H1 (cell line): ENCODE data around the gene PPIF. TPM values are rescaled to one million over a fixed set of nuclear protein-coding genes. Genes with fewer than 3 reads are reported as not detected.

Source experiments
- CTCF ChIA-PET: fragments of 300-600 bp; sonication (Branson Sonifier 250); formaldehyde crosslinking; loops from one replicate; lab custom pipeline; 2021; ENCODE audit not compliant: partially characterized antibody; lab: Charles Lee
- POLR2A ChIA-PET: fragments of 300-600 bp; sonication (Branson Sonifier 250); formaldehyde crosslinking; loops from one replicate; lab custom pipeline; 2021; ENCODE audit warnings: inconsistent platforms; ENCODE audit not compliant: partially characterized antibody; lab: Charles Lee
- DNase-seq, 2 experiments: peaks; one replicate each; pipeline versions ENCODE4 v3.0.0 to v3.0.0-alpha.2; 2010 to 2022; ENCODE audit warnings: low spot score in 2 of 2, low read depth in 1 of 2, mixed read lengths in 1 of 2
- FAIRE-seq: peaks from 2 replicates; lab custom pipeline; 2011; peaks lifted over from hg19 to GRCh38; lab: Jason Lieb, UNC
- H2AFZ ChIP-seq: 2 replicates; pipeline ENCODE4 v1.8.1; 2012; ENCODE audit warnings: low read length, inconsistent platforms
- H2AK5ac ChIP-seq: 2 replicates; pipeline ENCODE4 v1.6.1; 2013; ENCODE audit warnings: low read depth, low read length
- H2BK120ac ChIP-seq: replicated peaks from 2 replicates; pipeline ENCODE3; 2013; ENCODE audit warnings: low read depth, low read length, inconsistent platforms
- H2BK12ac ChIP-seq: 2 replicates; pipeline ENCODE4 v1.6.1; 2013; ENCODE audit warnings: low read depth, low read length
- H2BK15ac ChIP-seq: 2 replicates; pipeline ENCODE4 v1.6.1; 2013; ENCODE audit warnings: low read length
- H2BK20ac ChIP-seq: 2 replicates; pipeline ENCODE4 v1.6.1; 2013; ENCODE audit warnings: low read length
- H2BK5ac ChIP-seq: 2 replicates; pipeline ENCODE4 v1.6.1; 2013; ENCODE audit warnings: low read depth, low read length
- H3K14ac ChIP-seq: 2 replicates; pipeline ENCODE4 v1.6.1; 2013; ENCODE audit warnings: inconsistent platforms; ENCODE audit not compliant: insufficient read length
- H3K18ac ChIP-seq: 2 replicates; pipeline ENCODE4 v1.6.1; 2013; ENCODE audit warnings: low read length; ENCODE audit errors: extremely low read depth
- H3K23ac ChIP-seq: 2 replicates; pipeline ENCODE4 v1.6.1; 2013; ENCODE audit warnings: inconsistent platforms; ENCODE audit not compliant: insufficient read length
- H3K23me2 ChIP-seq: 2 replicates; pipeline ENCODE4 v1.6.1; 2013; ENCODE audit warnings: low read depth, low read length
- H3K27ac ChIP-seq: 2 replicates; pipeline ENCODE4 v1.6.1; 2011; ENCODE audit warnings: low read depth, low read length, inconsistent platforms
- H3K27me3 ChIP-seq, 4 experiments: replicated peaks in 1 of 4; 1 replicate in 1 of 4; 2 replicates in 3 of 4; pipeline versions ENCODE4 v1.6.1 to v1.8.1; 2011 to 2013; ENCODE audit warnings: low read length in 3 of 4, mild to moderate bottlenecking in 3 of 4, inconsistent platforms in 2 of 4, mixed read lengths in 2 of 4, moderate library complexity in 1 of 4; ENCODE audit not compliant: control insufficient read depth in 3 of 4, insufficient read depth in 3 of 4; ENCODE audit errors: extremely low read depth in 1 of 4
- H3K36me3 ChIP-seq, 4 experiments: 2 replicates each; pipeline versions ENCODE4 v1.6.1 to v1.8.1; 2011 to 2013; ENCODE audit warnings: mild to moderate bottlenecking in 4 of 4, low read length in 3 of 4, moderate library complexity in 2 of 4, control low read depth in 1 of 4, inconsistent platforms in 1 of 4; ENCODE audit not compliant: insufficient read depth in 4 of 4, control insufficient read depth in 2 of 4
- H3K4ac ChIP-seq: replicated peaks from 2 replicates; pipeline ENCODE3; 2013; ENCODE audit warnings: low read length, low read depth, mixed read lengths, inconsistent platforms; ENCODE audit not compliant: insufficient read length
- H3K4me1 ChIP-seq, 4 experiments: replicated peaks in 1 of 4; 1 replicate in 1 of 4; 2 replicates in 3 of 4; pipeline versions ENCODE4 v1.6.1 to v1.8.1; 2011 to 2013; ENCODE audit warnings: low read length in 3 of 4, inconsistent platforms in 2 of 4, mixed read lengths in 1 of 4; ENCODE audit not compliant: insufficient read depth in 4 of 4, control insufficient read depth in 3 of 4
- H3K4me2 ChIP-seq, 2 experiments: 2 replicates each; pipeline versions ENCODE4 v1.6.1 to v1.8.1; 2011 to 2013; ENCODE audit warnings: low read depth in 2 of 2, low read length in 2 of 2, control low read depth in 1 of 2, inconsistent platforms in 1 of 2, mild to moderate bottlenecking in 1 of 2; ENCODE audit not compliant: insufficient read depth in 1 of 2
- H3K4me3 ChIP-seq, 4 experiments: fragments of 200-600, 300-600 bp in 1 of 4; sonication (generic), shearing (Covaris generic), sonication (Bioruptor Twin) in 1 of 4; 2 replicates each; pipeline versions ENCODE4 v1.5.1 to v1.8.1; 2011 to 2016; ENCODE audit warnings: low read length in 4 of 4, low read depth in 3 of 4, control low read depth in 2 of 4, inconsistent platforms in 2 of 4, mild to moderate bottlenecking in 2 of 4, mixed read lengths in 1 of 4, moderate library complexity in 1 of 4; ENCODE audit not compliant: insufficient read depth in 2 of 4; ENCODE audit errors: extremely low read depth in 1 of 4
- H3K56ac ChIP-seq: replicated peaks from 2 replicates; pipeline ENCODE3; 2013; ENCODE audit warnings: low read depth, mild to moderate bottlenecking, mixed read lengths, low read length, inconsistent platforms; ENCODE audit not compliant: insufficient read length
- H3K79me1 ChIP-seq: 2 replicates; pipeline ENCODE4 v1.6.1; 2013; ENCODE audit warnings: low read depth, low read length, control low read depth
- H3K79me2 ChIP-seq, 2 experiments: 2 replicates each; pipeline versions ENCODE4 v1.6.1 to v1.8.1; 2012 to 2013; ENCODE audit warnings: low read length in 2 of 2, mild to moderate bottlenecking in 2 of 2, inconsistent platforms in 1 of 2; ENCODE audit not compliant: insufficient read depth in 2 of 2, control insufficient read depth in 1 of 2
- H3K9ac ChIP-seq, 4 experiments: replicated peaks in 1 of 4; 1 replicate in 1 of 4; 2 replicates in 3 of 4; pipeline versions ENCODE4 v1.6.1 to v1.8.1; 2011 to 2013; ENCODE audit warnings: low read depth in 3 of 4, low read length in 3 of 4, control low read depth in 2 of 4, mild to moderate bottlenecking in 2 of 4, moderate library complexity in 2 of 4, inconsistent platforms in 1 of 4; ENCODE audit errors: extremely low read depth in 1 of 4
- H3K9me3 ChIP-seq, 2 experiments: 2 replicates each; pipeline versions ENCODE4 v1.6.1 to v1.8.1; 2012 to 2013; ENCODE audit warnings: mild to moderate bottlenecking in 2 of 2, moderate library complexity in 2 of 2, control low read depth in 1 of 2, inconsistent platforms in 1 of 2, low read depth in 1 of 2, low read length in 1 of 2, mixed read lengths in 1 of 2; ENCODE audit not compliant: insufficient read depth in 2 of 2
- H4K20me1 ChIP-seq, 2 experiments: replicated peaks in 1 of 2; 2 replicates each; pipeline versions ENCODE3 to v1.8.1; 2011 to 2013; ENCODE audit warnings: inconsistent platforms in 2 of 2, low read length in 2 of 2, mild to moderate bottlenecking in 1 of 2; ENCODE audit not compliant: insufficient read depth in 2 of 2, control insufficient read depth in 1 of 2
- H4K5ac ChIP-seq: 2 replicates; pipeline ENCODE4 v1.6.1; 2013; ENCODE audit warnings: low read length, low read depth, mixed read lengths, inconsistent platforms; ENCODE audit not compliant: insufficient read length
- H4K8ac ChIP-seq: 2 replicates; pipeline ENCODE4 v1.8.0; 2013; ENCODE audit warnings: mild to moderate bottlenecking, moderate library complexity, low read length, inconsistent platforms; ENCODE audit not compliant: insufficient read depth; ENCODE audit errors: extremely low read depth
- H4K91ac ChIP-seq: replicated peaks from 2 replicates; pipeline ENCODE3; 2013; ENCODE audit warnings: low read length, mixed read lengths, inconsistent platforms; ENCODE audit not compliant: insufficient read length
- ATF3 ChIP-seq: IDR thresholded peaks from 2 replicates; pipeline ENCODE4 v1.6.1; 2011; ENCODE audit warnings: low read depth, mild to moderate bottlenecking, low read length; ENCODE audit not compliant: insufficient read depth
- BACH1 ChIP-seq: IDR thresholded peaks from 2 replicates; pipeline ENCODE4 v1.6.1; 2012; ENCODE audit warnings: low read length, improper control_type of control experiment
- EGR1 ChIP-seq: IDR thresholded peaks from 2 replicates; pipeline ENCODE4 v1.6.1; 2011; ENCODE audit warnings: low read depth, low read length, borderline replicate concordance
- GTF2F1 ChIP-seq: IDR thresholded peaks from 2 replicates; pipeline ENCODE4 v1.6.1; 2012; ENCODE audit warnings: low read depth, low read length, improper control_type of control experiment, borderline replicate concordance
- JUN ChIP-seq: IDR thresholded peaks from 2 replicates; pipeline ENCODE4 v1.6.1; 2011; ENCODE audit warnings: low read depth, mild to moderate bottlenecking, improper control_type of control experiment, low read length
- KDM1A ChIP-seq: fragments of 200-600, 300-600 bp; sonication (generic); IDR thresholded peaks from 2 replicates; pipeline ENCODE4 v1.7.1; 2016; ENCODE audit warnings: mild to moderate bottlenecking, low read length, borderline replicate concordance
- KDM4A ChIP-seq: IDR thresholded peaks from one replicate; pipeline ENCODE4 v1.7.1; 2012; ENCODE audit warnings: low read depth, mild to moderate bottlenecking, moderate library complexity, low read length, inconsistent platforms; ENCODE audit not compliant: severe bottlenecking
- RFX5 ChIP-seq: IDR thresholded peaks from 2 replicates; pipeline ENCODE4 v1.6.1; 2011; ENCODE audit warnings: low read depth, low read length, improper control_type of control experiment, borderline replicate concordance
- SIRT6 ChIP-seq: IDR thresholded peaks from one replicate; pipeline ENCODE4 v1.7.1; 2012; ENCODE audit warnings: low read length, inconsistent platforms
- SRF ChIP-seq: IDR thresholded peaks from 2 replicates; pipeline ENCODE4 v1.6.1; 2011; ENCODE audit warnings: mild to moderate bottlenecking, low read depth, low read length, moderate library complexity
- SUZ12 ChIP-seq: fragments of 200-600 bp; sonication (generic); IDR thresholded peaks from 2 replicates; pipeline ENCODE4 v1.6.1; 2012; ENCODE audit warnings: mild to moderate bottlenecking, inconsistent platforms, low read length, moderate library complexity, mixed read lengths
- WGBS, 2 experiments: shearing (Covaris generic) in 1 of 2; methylation state at CpG; one replicate each; pipeline versions ENCODE4 v1.1.6 to v1.1.7; 2013 to 2015; ENCODE audit warnings: low lambda C conversion rate in 2 of 2, mixed read lengths in 2 of 2, inconsistent platforms in 1 of 2, low coverage in 1 of 2, missing lambda C conversion rate in 1 of 2; ENCODE audit not compliant: insufficient replicate concordance in 2 of 2, insufficient coverage in 1 of 2, insufficient read length in 1 of 2; ENCODE audit errors: extremely low coverage in 1 of 2, missing lambda C conversion rate in 1 of 2; 5-methylcytosine and 5-hydroxymethylcytosine counted together
- polyA plus RNA-seq, 7 experiments: library from polyadenylated mRNA; depleted of rRNA in 3 of 7; stranded (reverse) in 5 of 7; unstranded in 2 of 7; fragments of >200 nt in 5 of 7; fragments of 200-250 nt in 2 of 7; gene quantifications; 1 replicate in 5 of 7; 2 replicates in 1 of 7; 4 replicates in 1 of 7; pipeline versions ENCODE4 v1.2.1 to v1.2.3, GENCODE V29; 2011 to 2013; ENCODE audit warnings: missing spikeins in 2 of 7, mixed read lengths in 2 of 7
- total RNA-seq: library from RNA; stranded (reverse); fragmentation: NEBNext Ultra II Directional; extraction: Animal tissue kit (Norgen Biotek cat#: 25700); gene quantifications from 2 replicates; pipeline ENCODE4 v1.2.1, GENCODE V29; 2021

PPIF gene
- total and polyA plus RNA-seq, 2 of the 8 experiments (the other 6 are each of a cell fraction or from before 2014, with no cell fraction given): 70.2 to 77.6 TPM

- Histone ChIP-seq H3K4ac (no peak overlapping the region), H2AFZ (no peak overlapping the region), H2AK5ac (no peak overlapping the region), H2BK120ac (no peak overlapping the region), H3K14ac (no peak overlapping the region), H2BK20ac (no peak overlapping the region), H4K5ac (no peak overlapping the region), H3K9me3 (no peaks in the 10 kb centered on the region), H3K27ac (no peak overlapping the region), H4K20me1 (peaks cover 0 to 14% of the 10 kb centered on the region in 2 experiments), H3K79me1 (no peaks in the 10 kb centered on the region; the same call in 1 of the 2 replicates), H3K4me3 (no peak overlapping the region), H3K18ac (no peak overlapping the region; the same call in 1 of the 2 replicates), H4K91ac (no peak overlapping the region), H3K56ac (no peak overlapping the region), H2BK12ac (no peak overlapping the region), H3K4me1 (peaks cover 0 to 6% (median 1%) of the 10 kb centered on the region in 4 experiments; a peak in 2 of 7 replicates), H2BK15ac (no peak overlapping the region), H3K79me2 (no peaks in the 10 kb centered on the region), H4K8ac (no peak overlapping the region), H3K4me2 (no peak overlapping the region), H3K36me3 (no peaks in the 10 kb centered on the region), H3K9ac (no peak overlapping the region), H3K23ac (no peak overlapping the region), H3K23me2 (peaks cover 9% of the 10 kb centered on the region; the same call in 1 of the 2 replicates), H2BK5ac (no peak overlapping the region), H3K27me3 (no peaks in the 10 kb centered on the region; a peak in 1 of 7 replicates)
- DNase-seq: peak in 1 of 2 experiments; percentile 47
- no peak for FAIRE-seq
- POLR2A ChIA-PET: interaction anchor here (1.4 kb wide), 1 partner anchor 25 kb away, joined by 4 read pairs; no protein-coding TSS in a partner anchor
- TF ChIP-seq SUZ12 (no peak), KDM4A (no peak), RFX5 (no peak), SIRT6 (no peak), EGR1 (no peak), BACH1 (no peak), ATF3 (no peak), SRF (peak; percentile 78), KDM1A (no peak), GTF2F1 (no peak), JUN (peak; percentile 62; the same call in 1 of the 2 replicates)
- CTCF ChIA-PET: interaction anchor here (0.5 to 3.0 kb wide), 7 partner anchors 8 to 812 kb away, joined by 3 to 23 read pairs (median 5); no protein-coding TSS in a partner anchor
- WGBS, 2 experiments: 89% methylated on average over 11 of the region's 11 CpGs; no CpG with 5 or more reads in 1 of the 2 experiments
These were observed 34.5 kb downstream of the PPIF start for GRCh38 chr10:79381804-79382221.
